Measurements from ENCODE around the gene PHKB. TPM values are rescaled to one million over a fixed set of nuclear protein-coding genes. Genes with fewer than 3 reads are reported as not detected.

Gene PHKB
- total RNA-seq, 1 donor from 2014 or later = 47.8 TPM

DNA sequence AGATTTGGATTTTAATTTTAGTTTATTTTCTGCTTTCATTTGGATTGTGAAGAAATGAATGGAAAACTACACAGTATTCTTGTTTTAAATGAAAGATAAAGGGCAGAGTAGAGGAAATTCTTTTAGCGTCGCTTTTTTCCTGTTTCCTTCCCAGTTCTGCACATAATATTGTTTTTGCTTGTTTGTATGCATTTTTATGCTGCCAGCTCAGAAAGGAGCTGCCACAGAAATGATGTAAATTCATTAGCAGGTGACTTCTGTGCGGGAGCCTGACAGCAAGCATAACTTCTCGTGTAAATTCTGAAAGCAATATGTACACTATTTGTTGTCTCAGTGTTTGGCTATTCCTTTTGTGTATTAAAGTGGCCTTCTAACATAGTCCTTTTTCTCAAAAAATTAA lies 234.6 kb downstream of the PHKB start:
- Histone ChIP-seq H3K36me3 (ENCODE audit: control insufficient read depth, insufficient read depth, low read length) (peaks cover 2% of the 10 kb centered on the region), H3K4me3 (ENCODE audit: low read depth, low read length) (no peak overlapping the region), H3K27me3 (ENCODE audit: control insufficient read depth, insufficient read depth, low read length) (no peaks in the 10 kb centered on the region)
- TF ChIP-seq, protein P1, sequence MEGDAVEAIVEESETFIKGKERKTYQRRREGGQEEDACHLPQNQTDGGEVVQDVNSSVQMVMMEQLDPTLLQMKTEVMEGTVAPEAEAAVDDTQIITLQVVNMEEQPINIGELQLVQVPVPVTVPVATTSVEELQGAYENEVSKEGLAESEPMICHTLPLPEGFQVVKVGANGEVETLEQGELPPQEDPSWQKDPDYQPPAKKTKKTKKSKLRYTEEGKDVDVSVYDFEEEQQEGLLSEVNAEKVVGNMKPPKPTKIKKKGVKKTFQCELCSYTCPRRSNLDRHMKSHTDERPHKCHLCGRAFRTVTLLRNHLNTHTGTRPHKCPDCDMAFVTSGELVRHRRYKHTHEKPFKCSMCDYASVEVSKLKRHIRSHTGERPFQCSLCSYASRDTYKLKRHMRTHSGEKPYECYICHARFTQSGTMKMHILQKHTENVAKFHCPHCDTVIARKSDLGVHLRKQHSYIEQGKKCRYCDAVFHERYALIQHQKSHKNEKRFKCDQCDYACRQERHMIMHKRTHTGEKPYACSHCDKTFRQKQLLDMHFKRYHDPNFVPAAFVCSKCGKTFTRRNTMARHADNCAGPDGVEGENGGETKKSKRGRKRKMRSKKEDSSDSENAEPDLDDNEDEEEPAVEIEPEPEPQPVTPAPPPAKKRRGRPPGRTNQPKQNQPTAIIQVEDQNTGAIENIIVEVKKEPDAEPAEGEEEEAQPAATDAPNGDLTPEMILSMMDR (IDR thresholded peaks at IDR 0.05; ENCODE audit: insufficient read depth, low read length, poor library complexity, severe bottlenecking) = no peak
- DNase-seq (ENCODE audit: low read depth) = no peak

DNA sequence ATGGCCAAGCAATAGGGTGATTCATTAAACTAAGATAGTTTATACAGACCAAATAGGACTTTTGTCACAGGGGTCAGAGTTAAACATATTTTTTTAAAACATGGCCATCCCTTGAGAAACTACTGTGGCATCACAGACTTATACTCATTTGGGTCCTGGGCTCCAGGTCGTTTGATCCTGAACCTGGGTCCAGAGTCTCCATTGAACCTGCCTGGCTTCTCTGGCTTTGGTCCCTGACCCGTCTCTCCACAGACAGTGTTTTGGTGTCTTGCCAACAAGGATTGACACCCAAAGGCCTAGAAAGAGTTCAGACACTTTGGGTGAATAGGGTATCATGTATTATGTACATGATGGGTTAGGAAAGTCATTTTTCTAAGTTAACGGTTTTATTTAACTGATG lies 236.7 kb downstream of the PHKB start:
- no peak for DNase-seq (ENCODE audit: low read depth)
- TF ChIP-seq, protein P1 (IDR thresholded peaks at IDR 0.05; ENCODE audit: insufficient read depth, low read length, poor library complexity, severe bottlenecking) = no peak
- H3K36me3 ChIP-seq (ENCODE audit: control insufficient read depth, insufficient read depth, low read length) = peaks cover 2% of the 10 kb centered on the region
- no peaks in the 10 kb centered on the region for H3K27me3 ChIP-seq (ENCODE audit: control insufficient read depth, insufficient read depth, low read length)
- no peak overlapping the region for H3K4me3 ChIP-seq (ENCODE audit: low read depth, low read length)

DNA sequence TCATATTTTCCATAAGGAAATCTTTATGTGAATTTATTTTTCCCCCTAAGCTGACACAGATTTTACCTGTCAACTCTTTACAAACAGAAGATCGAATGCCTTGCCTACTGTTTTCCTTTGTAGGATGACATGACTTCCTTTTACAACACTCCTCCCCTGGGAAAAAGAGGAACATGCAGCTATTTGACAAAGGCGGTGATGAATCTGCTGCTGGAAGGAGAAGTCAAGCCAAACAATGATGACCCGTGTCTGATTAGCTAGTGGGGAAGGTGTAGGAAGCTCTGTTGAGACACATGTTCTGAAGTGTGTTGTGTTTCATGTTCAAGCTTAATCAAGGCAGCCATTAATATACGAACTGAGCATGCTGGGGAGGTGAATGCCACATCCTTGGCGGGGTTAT lies 238.0 kb downstream of the PHKB start:
- DNase-seq (ENCODE audit: low read depth) = no peak
- Histone ChIP-seq H3K4me3 (ENCODE audit: low read depth, low read length) (no peak overlapping the region), H3K36me3 (ENCODE audit: control insufficient read depth, insufficient read depth, low read length) (no peaks in the 10 kb centered on the region), H3K27me3 (ENCODE audit: control insufficient read depth, insufficient read depth, low read length) (no peaks in the 10 kb centered on the region)
- TF ChIP-seq, protein P1 (IDR thresholded peaks at IDR 0.05; ENCODE audit: insufficient read depth, low read length, poor library complexity, severe bottlenecking) = no peak

DNA sequence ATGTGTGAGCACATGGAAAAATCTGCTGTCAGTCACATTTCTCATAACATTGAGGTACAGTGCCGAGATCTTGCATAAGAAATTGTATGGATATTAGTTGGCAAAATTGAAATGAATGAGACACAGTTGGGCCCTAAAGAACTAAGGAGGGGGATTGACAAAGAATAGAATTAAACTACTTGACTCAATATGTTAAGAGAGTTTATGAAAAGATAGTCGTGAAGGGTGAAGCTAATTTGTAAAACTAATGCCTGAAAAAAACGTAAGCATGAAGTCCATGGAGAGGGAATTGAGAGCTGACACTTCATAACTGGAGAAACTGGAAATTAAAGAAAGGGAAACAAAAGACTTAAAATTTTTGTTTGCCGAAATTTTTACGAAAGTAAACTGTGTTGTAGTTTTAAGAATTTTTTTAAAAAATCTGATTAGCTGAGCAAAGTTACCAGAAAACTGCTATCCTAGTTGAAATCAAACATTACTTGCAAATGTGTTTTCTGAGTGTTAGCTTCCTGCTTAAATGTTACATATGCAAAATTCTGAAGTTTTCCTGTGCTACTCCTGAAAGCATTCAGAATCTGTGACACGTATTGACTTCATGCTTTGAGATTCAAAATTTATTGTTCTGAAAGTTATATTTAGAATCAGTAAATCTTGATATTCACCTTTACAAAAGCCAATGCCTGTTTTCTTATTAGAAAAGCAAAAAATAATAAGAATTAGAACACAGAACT lies 239.9 kb downstream of the PHKB start:
- TF ChIP-seq, protein P1 (IDR thresholded peaks at IDR 0.05; ENCODE audit: insufficient read depth, low read length, poor library complexity, severe bottlenecking) = no peak
- H3K27me3 ChIP-seq (ENCODE audit: control insufficient read depth, insufficient read depth, low read length) = no peaks in the 10 kb centered on the region
- DNase-seq (ENCODE audit: low read depth) = no peak
- H3K4me3 ChIP-seq (ENCODE audit: low read depth, low read length) = no peak overlapping the region
- no peaks in the 10 kb centered on the region for H3K36me3 ChIP-seq (ENCODE audit: control insufficient read depth, insufficient read depth, low read length)

DNA sequence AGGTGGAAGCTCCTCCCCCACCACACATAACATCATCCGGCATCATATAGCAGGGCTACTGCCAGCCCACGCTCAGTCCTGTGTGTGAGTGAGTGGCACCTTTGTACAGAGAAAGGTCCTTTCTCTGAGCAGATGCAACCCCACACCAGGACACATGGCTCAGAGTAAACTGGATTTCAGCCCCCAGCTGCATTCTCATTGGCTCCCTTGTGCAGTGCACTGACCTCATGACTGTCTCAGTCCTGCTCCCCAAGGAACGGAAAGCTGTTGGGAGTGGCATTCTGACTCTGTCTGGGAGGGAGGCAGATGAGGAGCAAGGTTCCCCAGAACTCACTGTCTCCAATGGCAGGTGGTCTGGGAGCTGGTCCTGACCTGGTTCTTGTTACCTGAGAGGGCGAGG lies 244.1 kb downstream of the PHKB start:
- Histone ChIP-seq H3K27me3 (ENCODE audit: control insufficient read depth, insufficient read depth, low read length) (no peaks in the 10 kb centered on the region), H3K36me3 (ENCODE audit: control insufficient read depth, insufficient read depth, low read length) (no peaks in the 10 kb centered on the region), H3K4me3 (ENCODE audit: low read depth, low read length) (no peak overlapping the region)
- TF ChIP-seq, protein P1 (IDR thresholded peaks at IDR 0.05; ENCODE audit: insufficient read depth, low read length, poor library complexity, severe bottlenecking) = no peak
- no peak for DNase-seq (ENCODE audit: low read depth)

DNA sequence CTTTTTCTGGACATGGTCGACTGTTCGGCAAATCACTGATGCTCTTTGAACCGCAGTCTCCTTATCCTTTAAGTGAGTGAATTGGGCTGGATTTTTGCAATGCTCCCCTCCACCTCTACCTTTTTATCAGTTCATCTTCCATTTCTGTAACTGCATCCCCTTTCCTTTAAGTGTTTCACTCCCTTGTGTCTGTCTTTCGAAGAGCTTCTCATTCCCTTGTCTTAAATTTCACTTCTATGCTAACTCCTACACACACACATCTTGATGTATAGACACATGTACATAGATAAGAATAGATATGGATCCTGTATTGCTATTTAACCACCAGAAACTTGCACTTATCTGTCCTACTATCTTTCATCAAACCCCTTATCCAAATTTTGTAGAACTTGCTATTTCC lies 250.7 kb downstream of the PHKB start:
- Histone ChIP-seq H3K4me3 (ENCODE audit: low read depth, low read length) (no peak overlapping the region), H3K27me3 (ENCODE audit: control insufficient read depth, insufficient read depth, low read length) (no peaks in the 10 kb centered on the region), H3K36me3 (ENCODE audit: control insufficient read depth, insufficient read depth, low read length) (no peaks in the 10 kb centered on the region)
- DNase-seq (ENCODE audit: low read depth) = no peak
- TF ChIP-seq, protein P1 (IDR thresholded peaks at IDR 0.05; ENCODE audit: insufficient read depth, low read length, poor library complexity, severe bottlenecking) = no peak

Data from kidney epithelial cell (primary cell).